ENCODE measurements around the gene ZNF341.
A peak's percentile ranks its signal among the peaks of the same experiment; 100 is the strongest.

Gene ZNF341

GRCh38 chr20:33793011-33793931 is 61.5 kb downstream of the ZNF341 start:
- DNase-seq: no peak
- no peak for TF ChIP-seq POLR2A (IDR thresholded peaks at IDR 0.05; ENCODE audit: low read length)
- TF ChIP-seq GATA1 (IDR thresholded peaks at IDR 0.05; ENCODE audit: low read depth, low read length): no peak

GRCh38 chr20:33796263-33796906 is 64.6 kb downstream of the ZNF341 start:
- TF ChIP-seq GATA1 (IDR thresholded peaks at IDR 0.05; ENCODE audit: low read depth, low read length): no peak
- no peak for TF ChIP-seq POLR2A (IDR thresholded peaks at IDR 0.05; ENCODE audit: low read length)
- no peak for DNase-seq

- TF ChIP-seq GATA1 (IDR thresholded peaks at IDR 0.05; ENCODE audit: low read depth, low read length) (no peak), POLR2A (IDR thresholded peaks at IDR 0.05; ENCODE audit: low read length) (no peak)
- no peak for DNase-seq
These were observed 65.2 kb downstream of the ZNF341 start for GRCh38 chr20:33796907-33797544.

GRCh38 chr20:33798444-33798843 is 66.6 kb downstream of the ZNF341 start:
- TF ChIP-seq POLR2A (IDR thresholded peaks at IDR 0.05; ENCODE audit: low read length) (no peak), GATA1 (IDR thresholded peaks at IDR 0.05; ENCODE audit: low read depth, low read length) (no peak)
- DNase-seq: no peak

- no peak for DNase-seq
- TF ChIP-seq POLR2A (IDR thresholded peaks at IDR 0.05; ENCODE audit: low read length) (no peak), GATA1 (IDR thresholded peaks at IDR 0.05; ENCODE audit: low read depth, low read length) (no peak)
These were observed 72.1 kb downstream of the ZNF341 start for GRCh38 chr20:33803921-33804337.

GRCh38 chr20:33808388-33808787 is 76.6 kb downstream of the ZNF341 start:
- TF ChIP-seq GATA1 (IDR thresholded peaks at IDR 0.05; ENCODE audit: low read depth, low read length) (no peak), POLR2A (IDR thresholded peaks at IDR 0.05; ENCODE audit: low read length) (no peak)
- DNase-seq: no peak

GRCh38 chr20:33810259-33810658 is 78.5 kb downstream of the ZNF341 start:
- TF ChIP-seq GATA1 (IDR thresholded peaks at IDR 0.05; ENCODE audit: low read depth, low read length): no peak
- TF ChIP-seq POLR2A (IDR thresholded peaks at IDR 0.05; ENCODE audit: low read length): no peak
- DNase-seq: no peak

GRCh38 chr20:33810885-33811775 is 79.3 kb downstream of the ZNF341 start, which contains the start of gene CHMP4B:
Gene CHMP4B, plus strand, starts transcription at chr20:33811348. Its CDS starts 121 bp downstream, at chr20:33811469.
- peak; percentile 98 to 99 for DNase-seq
- no peak for TF ChIP-seq GATA1 (IDR thresholded peaks at IDR 0.05; ENCODE audit: low read depth, low read length)
- peak; percentile 79 for TF ChIP-seq POLR2A (IDR thresholded peaks at IDR 0.05; ENCODE audit: low read length)

- DNase-seq: peak; percentile 55 to 72
- TF ChIP-seq GATA1 (IDR thresholded peaks at IDR 0.05; ENCODE audit: low read depth, low read length): no peak
These were observed 80.0 kb downstream of the ZNF341 start for GRCh38 chr20:33811776-33812151.

GRCh38 chr20:33812152-33812849 is 80.5 kb downstream of the ZNF341 start:
- TF ChIP-seq GATA1 (IDR thresholded peaks at IDR 0.05; ENCODE audit: low read depth, low read length): no peak
- TF ChIP-seq POLR2A (IDR thresholded peaks at IDR 0.05; ENCODE audit: low read length): no peak
- peak; percentile 52 to 79 for DNase-seq

GRCh38 chr20:33812908-33813462 is 81.2 kb downstream of the ZNF341 start:
- TF ChIP-seq POLR2A (IDR thresholded peaks at IDR 0.05; ENCODE audit: low read length) (no peak), GATA1 (IDR thresholded peaks at IDR 0.05; ENCODE audit: low read depth, low read length) (no peak)
- DNase-seq: peak; percentile 37 to 57

- no peak for TF ChIP-seq GATA1 (IDR thresholded peaks at IDR 0.05; ENCODE audit: low read depth, low read length)
- TF ChIP-seq POLR2A (IDR thresholded peaks at IDR 0.05; ENCODE audit: low read length): no peak
- DNase-seq: peak; percentile 63 to 70
These were observed 82.5 kb downstream of the ZNF341 start for GRCh38 chr20:33814238-33814712.
